Muscle layer of duodenum (tissue), 2 donors: ENCODE data around the gene MESP2.

Experiments
- H3K27ac ChIP-seq: one replicate; pipeline ENCODE4 v1.7.0; 2013; ENCODE audit warnings: mild to moderate bottlenecking, low read length
- H3K27me3 ChIP-seq: one replicate; pipeline ENCODE4 v1.7.0; 2013; ENCODE audit warnings: low read depth, mild to moderate bottlenecking, control low read depth, low read length
- H3K36me3 ChIP-seq, 2 donors: one replicate each; pipeline ENCODE4 v1.7.0; 2013; ENCODE audit warnings: low read length in 2 of 2, control low read depth in 1 of 2, mild to moderate bottlenecking in 1 of 2; ENCODE audit not compliant: insufficient read depth in 2 of 2, control insufficient read depth in 1 of 2
- H3K4me1 ChIP-seq, 2 donors: one replicate each; pipeline ENCODE4 v1.7.0; 2013; ENCODE audit warnings: low read length in 2 of 2, mild to moderate bottlenecking in 2 of 2, control low read depth in 1 of 2, moderate library complexity in 1 of 2; ENCODE audit not compliant: insufficient read depth in 2 of 2, control insufficient read depth in 1 of 2
- H3K4me3 ChIP-seq, 2 donors: one replicate each; pipeline ENCODE4 v1.7.0; 2013; ENCODE audit warnings: low read length in 2 of 2, low read depth in 1 of 2, mild to moderate bottlenecking in 1 of 2
- H3K9me3 ChIP-seq, 2 donors: one replicate each; pipeline ENCODE4 v1.7.0; 2013; ENCODE audit warnings: low read length in 2 of 2, control low read depth in 1 of 2, mild to moderate bottlenecking in 1 of 2; ENCODE audit not compliant: control insufficient read depth in 1 of 2
- donor health status: healthy.

Gene MESP2

DNA sequence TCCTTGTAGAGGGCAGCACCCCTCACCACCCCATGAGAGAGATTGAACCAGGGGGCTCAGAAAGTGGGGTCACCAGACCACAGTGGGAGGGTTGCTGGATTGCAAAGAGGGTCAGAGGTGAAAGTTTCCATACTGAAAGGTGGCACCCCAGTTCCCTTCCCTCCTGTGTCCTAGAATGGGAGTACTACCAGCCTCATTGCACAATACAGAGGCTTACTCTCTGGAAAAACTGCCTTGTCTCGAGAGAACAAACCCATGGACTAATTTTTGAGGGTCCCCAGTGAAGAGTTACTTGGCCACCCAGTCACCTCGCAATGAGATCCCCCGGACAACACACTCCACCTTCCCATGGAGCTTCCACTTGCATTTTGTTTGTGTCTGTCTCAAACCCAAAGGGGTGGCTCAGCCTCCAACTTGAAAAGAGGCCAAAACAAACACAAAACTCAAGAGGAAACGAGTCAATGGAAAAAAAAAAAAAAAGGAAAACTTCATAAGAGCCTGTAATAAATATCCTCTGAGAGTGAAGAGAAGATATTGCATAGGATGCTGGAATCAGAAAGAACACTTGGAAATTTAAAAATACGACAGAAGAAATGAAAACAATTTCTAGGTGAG lies 18.6 kb downstream of the MESP2 start:
- Histone ChIP-seq H3K4me1 (no peaks in the 10 kb centered on the region), H3K27ac (no peak overlapping the region), H3K4me3 (no peak overlapping the region), H3K27me3 (no peaks in the 10 kb centered on the region), H3K36me3 (no peaks in the 10 kb centered on the region), H3K9me3 (peaks cover 0 to 4% of the 10 kb centered on the region in 2 donors)

DNA sequence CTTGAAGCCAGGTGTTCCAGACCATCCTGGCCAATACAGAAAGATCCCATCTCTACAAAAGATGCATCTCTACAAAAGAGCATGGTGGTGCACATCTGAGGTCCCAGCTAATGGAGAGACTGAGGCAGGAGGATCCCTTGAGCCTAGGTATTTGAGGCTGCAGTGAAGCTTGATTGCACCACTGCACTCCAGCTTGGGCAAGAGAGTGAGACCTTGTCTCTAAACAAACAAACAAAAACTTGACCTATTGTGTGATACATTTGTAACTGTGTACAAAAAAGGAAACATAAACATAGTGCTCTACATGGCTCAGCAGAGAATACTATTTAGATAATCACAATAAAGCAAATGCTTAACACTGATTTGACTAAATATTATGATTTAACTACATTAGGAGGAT lies 19.9 kb downstream of the MESP2 start:
- no peaks in the 10 kb centered on the region for H3K36me3 ChIP-seq
- H3K27ac ChIP-seq = no peak overlapping the region
- H3K9me3 ChIP-seq = peaks cover 0 to 4% of the 10 kb centered on the region in 2 donors

DNA sequence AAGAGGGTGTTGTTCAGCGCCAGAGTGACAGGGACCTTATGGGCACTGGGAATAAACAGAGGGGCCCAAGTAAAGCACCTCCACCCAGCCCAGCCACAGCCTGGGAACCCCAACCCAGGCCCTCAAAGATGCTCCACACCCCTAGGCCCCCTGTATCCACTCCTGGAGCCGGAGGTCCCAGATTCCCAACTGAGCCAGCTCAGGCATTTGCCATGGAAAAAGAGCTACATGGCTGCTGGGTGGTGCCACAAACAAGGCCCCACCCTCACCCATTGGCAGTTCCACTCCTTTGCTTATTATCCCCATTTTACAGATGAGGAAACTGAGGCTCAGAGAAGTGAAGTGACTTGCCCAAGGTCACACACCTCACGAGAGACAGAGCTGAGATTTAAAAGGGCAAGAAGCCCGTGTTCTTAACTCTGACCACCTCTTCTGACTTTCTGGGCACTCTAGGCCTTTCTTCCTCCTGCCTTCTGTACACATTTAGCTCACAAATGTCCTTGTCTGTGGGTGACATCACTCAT lies 21.6 kb downstream of the MESP2 start:
- no peaks in the 10 kb centered on the region for H3K4me1 ChIP-seq
- peaks cover 0 to 6% of the 10 kb centered on the region in 2 donors for H3K36me3 ChIP-seq
- H3K4me3 ChIP-seq = no peak overlapping the region
- H3K27ac ChIP-seq = no peak overlapping the region
- peaks cover 0 to 4% of the 10 kb centered on the region in 2 donors for H3K9me3 ChIP-seq
- H3K27me3 ChIP-seq = no peaks in the 10 kb centered on the region

More for the DNA sequence above, 19.9 kb downstream of the MESP2 start:
- no peaks in the 10 kb centered on the region for H3K27me3 ChIP-seq
- H3K4me3 ChIP-seq = no peak overlapping the region
- no peaks in the 10 kb centered on the region for H3K4me1 ChIP-seq

GRCh38 chr15:89799011-89799911 lies 23.1 kb downstream of the MESP2 start:
- peaks cover 0 to 6% of the 10 kb centered on the region in 2 donors for H3K36me3 ChIP-seq
- no peaks in the 10 kb centered on the region for H3K27me3 ChIP-seq
- no peak overlapping the region for H3K4me3 ChIP-seq
- no peak overlapping the region for H3K27ac ChIP-seq
- H3K4me1 ChIP-seq = no peaks in the 10 kb centered on the region
- H3K9me3 ChIP-seq = peaks cover 0 to 4% of the 10 kb centered on the region in 2 donors

GRCh38 chr15:89799918-89800498 lies 23.9 kb downstream of the MESP2 start:
- no peaks in the 10 kb centered on the region for H3K27me3 ChIP-seq
- peaks cover 0 to 4% of the 10 kb centered on the region in 2 donors for H3K9me3 ChIP-seq
- H3K4me1 ChIP-seq = no peaks in the 10 kb centered on the region
- H3K27ac ChIP-seq = no peak overlapping the region
- peaks cover 0 to 6% of the 10 kb centered on the region in 2 donors for H3K36me3 ChIP-seq
- no peak overlapping the region for H3K4me3 ChIP-seq

DNA sequence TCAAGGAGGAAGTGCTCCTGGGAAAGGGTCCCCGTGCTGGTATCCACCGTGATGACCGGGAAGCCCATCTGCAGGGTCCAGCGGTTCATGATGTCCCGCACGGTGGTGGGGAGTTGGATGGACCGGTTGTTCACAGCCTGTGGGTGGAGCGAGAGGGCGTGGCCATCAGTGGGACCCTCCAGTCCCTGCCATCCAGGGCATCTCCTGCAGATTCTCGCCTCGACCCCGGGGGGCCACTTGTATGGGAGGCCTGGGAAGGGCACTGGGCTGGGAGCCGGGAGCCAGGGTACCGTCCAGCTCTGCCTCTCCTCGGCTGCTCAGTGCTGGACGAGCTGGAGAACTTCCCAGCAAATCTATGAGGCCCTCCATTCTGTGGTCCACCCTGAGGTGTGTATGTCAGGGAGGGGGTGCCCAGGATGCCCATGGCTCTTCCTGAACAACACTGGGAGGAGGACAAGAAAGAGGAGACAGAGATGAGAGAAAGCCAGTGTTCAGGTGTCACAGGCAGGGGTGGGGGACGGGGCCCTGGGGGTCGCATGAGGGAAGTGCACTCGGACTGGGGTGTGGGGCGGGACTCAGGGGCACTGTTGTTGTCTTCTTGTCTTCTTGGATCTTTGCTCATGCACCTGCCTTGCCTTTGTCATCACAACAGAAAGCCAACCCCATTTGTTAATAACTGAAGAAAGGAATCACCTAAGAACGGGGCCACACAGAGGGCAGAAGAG lies 25.5 kb downstream of the MESP2 start:
- H3K27me3 ChIP-seq = no peaks in the 10 kb centered on the region
- peaks cover 0 to 6% of the 10 kb centered on the region in 2 donors for H3K36me3 ChIP-seq
- H3K4me3 ChIP-seq = no peak overlapping the region
- no peaks in the 10 kb centered on the region for H3K9me3 ChIP-seq
- no peaks in the 10 kb centered on the region for H3K4me1 ChIP-seq
- no peak overlapping the region for H3K27ac ChIP-seq

DNA sequence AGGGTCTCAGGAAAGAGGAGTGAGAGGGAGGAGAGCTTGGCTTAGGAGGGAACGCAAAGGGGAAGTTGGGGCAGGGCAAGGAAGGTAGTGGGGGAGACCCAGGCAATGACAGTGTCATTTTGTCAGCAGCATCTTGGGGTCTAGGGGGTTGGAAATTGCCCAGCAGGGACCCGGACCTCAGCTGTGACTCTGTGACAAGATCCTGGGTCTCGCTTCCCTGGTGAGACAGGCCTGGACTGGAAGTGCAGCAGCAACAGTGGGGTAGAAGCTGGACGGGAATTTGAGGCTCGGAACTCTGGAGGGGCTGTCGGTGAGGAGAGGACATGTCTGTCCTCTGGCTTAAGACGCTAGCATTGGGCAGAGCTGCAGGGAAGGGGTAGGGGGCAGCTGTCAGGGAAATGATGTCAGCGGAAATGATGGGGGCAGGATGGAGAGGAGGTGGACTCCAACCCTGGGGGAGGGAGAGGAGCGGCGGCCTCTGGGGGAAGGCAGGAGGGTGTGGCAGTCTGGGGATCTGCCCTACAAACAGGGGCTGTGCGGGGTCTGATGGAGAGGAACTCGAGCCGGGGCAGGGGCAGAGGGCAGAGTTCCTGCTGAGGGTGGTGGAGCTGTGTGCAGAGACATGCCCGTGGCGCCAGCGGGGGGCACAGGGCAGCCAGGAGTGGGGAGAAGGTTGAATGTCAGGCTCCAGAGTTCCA lies 26.2 kb downstream of the MESP2 start:
- Histone ChIP-seq H3K9me3 (no peaks in the 10 kb centered on the region), H3K36me3 (peaks cover 0 to 6% of the 10 kb centered on the region in 2 donors), H3K27me3 (no peaks in the 10 kb centered on the region), H3K27ac (no peak overlapping the region), H3K4me1 (no peaks in the 10 kb centered on the region), H3K4me3 (no peak overlapping the region)

DNA sequence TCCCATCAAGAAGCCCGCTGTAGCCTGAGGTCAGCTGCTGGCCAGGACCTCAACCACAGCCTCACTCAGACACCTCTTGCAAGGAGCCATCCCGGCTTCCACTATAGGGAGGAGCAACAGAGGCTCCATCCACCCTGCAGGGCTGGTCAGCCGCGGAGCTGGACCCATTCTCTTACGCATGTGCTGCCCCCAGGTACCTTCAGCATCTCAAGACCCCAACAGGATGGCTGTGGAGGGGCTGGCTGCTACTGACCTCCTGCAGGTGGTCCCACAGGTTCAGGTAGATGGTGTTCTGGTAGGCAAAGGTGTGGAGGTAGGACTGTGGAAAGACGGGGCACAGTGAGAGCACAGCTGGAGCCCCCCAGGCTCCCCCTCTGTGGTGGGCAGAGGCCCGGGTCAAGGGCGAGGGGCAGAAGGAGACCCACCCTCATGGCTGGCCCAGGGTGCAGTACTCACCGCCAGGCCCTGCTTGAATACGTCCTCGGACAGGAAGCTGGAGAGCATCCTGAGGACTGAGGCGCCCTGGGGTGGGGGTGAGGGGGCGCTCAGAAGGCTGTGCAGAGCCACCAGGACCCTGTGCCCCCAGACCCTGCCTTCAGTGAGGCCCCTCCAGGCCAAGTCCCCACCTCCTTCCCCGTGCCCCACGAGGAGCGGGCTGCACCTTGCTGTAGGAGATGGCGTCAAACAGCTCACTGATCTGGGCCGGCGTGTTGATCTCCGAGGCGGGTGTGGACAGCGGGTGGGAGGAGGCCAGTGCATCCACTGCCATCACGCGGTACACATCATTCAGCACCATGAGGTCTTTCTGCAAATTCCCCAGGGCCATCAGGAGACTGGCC lies 27.1 kb downstream of the MESP2 start:
- Histone ChIP-seq H3K36me3 (peaks cover 0 to 6% of the 10 kb centered on the region in 2 donors), H3K4me3 (no peak overlapping the region), H3K27me3 (no peaks in the 10 kb centered on the region), H3K9me3 (no peaks in the 10 kb centered on the region), H3K4me1 (no peaks in the 10 kb centered on the region), H3K27ac (no peak overlapping the region)

- Histone ChIP-seq H3K27ac (peak overlapping the region; percentile 27), H3K9me3 (no peaks in the 10 kb centered on the region), H3K4me3 (peak overlapping the region in 1 of 2 donors; percentile 35), H3K27me3 (no peaks in the 10 kb centered on the region), H3K4me1 (no peaks in the 10 kb centered on the region), H3K36me3 (peaks cover 0 to 6% of the 10 kb centered on the region in 2 donors)
Observed at GRCh38 chr15:89803941-89804800, 28.0 kb downstream of the MESP2 start.
